Neural cell (in vitro differentiated cells): Measurements from ENCODE around the gene DCST1. TPM values are rescaled to one million over a fixed set of nuclear protein-coding genes. Genes with fewer than 3 reads are reported as not detected.

Experiments used
- H2AFZ ChIP-seq: fragments of 200-600, 300-800 bp; sonication (generic), shearing (Covaris generic); 2 replicates; pipeline ENCODE4 v1.6.0; 2014; ENCODE audit warnings: low read depth, mild to moderate bottlenecking, antibody characterized with exemption, low read length, moderate library complexity
- H3F3A ChIP-seq: fragments of 200-600 bp; shearing (Covaris generic); 2 replicates; pipeline ENCODE4 v1.6.1; 2016; ENCODE audit warnings: mild to moderate bottlenecking, moderate library complexity, mixed read lengths, antibody characterized with exemption, low read length; ENCODE audit not compliant: insufficient read depth, poor library complexity, severe bottlenecking
- H3K27ac ChIP-seq: fragments of 200-600, 300-800 bp; sonication (generic), shearing (Covaris generic); 2 replicates; pipeline ENCODE4 v1.5.1; 2014; ENCODE audit warnings: mild to moderate bottlenecking, low read length, moderate library complexity
- H3K27me3 ChIP-seq: fragments of 300-800, 200-600 bp; sonication (generic), shearing (Covaris generic); 2 replicates; pipeline ENCODE4 v1.6.0; 2014; ENCODE audit warnings: mild to moderate bottlenecking, low read depth, low read length, moderate library complexity; ENCODE audit not compliant: insufficient read depth
- H3K36me3 ChIP-seq: fragments of 300-800, 200-600 bp; sonication (generic), shearing (Covaris generic); 2 replicates; pipeline ENCODE4 v1.5.1; 2014; ENCODE audit warnings: mild to moderate bottlenecking, antibody characterized with exemption, low read length, moderate library complexity; ENCODE audit not compliant: insufficient read depth
- H3K4me2 ChIP-seq: fragments of 300-800, 200-600 bp; sonication (generic), shearing (Covaris generic); 2 replicates; pipeline ENCODE4 v1.6.0; 2014; ENCODE audit warnings: mild to moderate bottlenecking, low read length
- H3K4me3 ChIP-seq: fragments of 300-800, 200-600 bp; sonication (generic), shearing (Covaris generic); 2 replicates; pipeline ENCODE4 v1.5.1; 2014; ENCODE audit warnings: mild to moderate bottlenecking, low read length, moderate library complexity
- H3K79me2 ChIP-seq: fragments of 200-600 bp; shearing (Covaris generic); replicated peaks from 2 replicates; pipeline ENCODE4 v1.6.0; 2014; ENCODE audit warnings: mild to moderate bottlenecking, low read length, moderate library complexity; ENCODE audit not compliant: insufficient read depth
- H3K9ac ChIP-seq: fragments of 300-800, 200-600 bp; sonication (generic), shearing (Covaris generic); 2 replicates; pipeline ENCODE4 v1.6.1; 2016; ENCODE audit warnings: mild to moderate bottlenecking, low read length, mixed read lengths
- H3K9me2 ChIP-seq: fragments of 200-600 bp; shearing (Covaris generic); 2 replicates; pipeline ENCODE4 v1.6.1; 2016; ENCODE audit warnings: mild to moderate bottlenecking, low read length, mixed read lengths; ENCODE audit not compliant: insufficient read depth
- H3K9me3 ChIP-seq: fragments of 200-600, 300-800 bp; sonication (generic), shearing (Covaris generic); 2 replicates; pipeline ENCODE4 v1.6.1; 2016; ENCODE audit warnings: mild to moderate bottlenecking, mixed run types, low read length, moderate library complexity, mixed read lengths
- H4K20me1 ChIP-seq: fragments of 200-600 bp; shearing (Covaris generic); 2 replicates; pipeline ENCODE4 v1.6.1; 2016; ENCODE audit warnings: mild to moderate bottlenecking, mixed run types; ENCODE audit not compliant: insufficient read depth
- CTCF ChIP-seq: fragments of 450-650 bp; IDR thresholded peaks from 2 replicates; pipeline ENCODE4 v1.5.1; 2014; ENCODE audit warnings: antibody characterized with exemption, mild to moderate bottlenecking, moderate library complexity; ENCODE audit not compliant: poor library complexity, severe bottlenecking
- EP300 ChIP-seq: fragments of 450-650 bp; conservative IDR thresholded peaks from 2 replicates; pipeline ENCODE4 v1.6.1; 2014; ENCODE audit warnings: antibody characterized with exemption, mild to moderate bottlenecking, moderate library complexity; ENCODE audit not compliant: poor library complexity, severe bottlenecking
- EZH2 ChIP-seq: fragments of 200-600, 300-800 bp; shearing (Covaris generic), sonication (generic); IDR thresholded peaks from 2 replicates; pipeline ENCODE4 v1.6.1; 2014; ENCODE audit warnings: antibody characterized with exemption, low read length, borderline replicate concordance, mild to moderate bottlenecking; ENCODE audit not compliant: insufficient read depth, poor library complexity, severe bottlenecking
- MXI1 ChIP-seq: fragments of 450-650 bp; conservative IDR thresholded peaks from 2 replicates; pipeline ENCODE4 v1.6.1; 2014; ENCODE audit warnings: antibody characterized with exemption, mild to moderate bottlenecking; ENCODE audit not compliant: poor library complexity, severe bottlenecking
- POLR2AphosphoS5 ChIP-seq: IDR thresholded peaks from 2 replicates; pipeline ENCODE4 v1.6.1; 2012
- RAD21 ChIP-seq: fragments of 450-650 bp; conservative IDR thresholded peaks from 2 replicates; pipeline ENCODE4 v1.6.1; 2014; ENCODE audit warnings: antibody characterized with exemption, mild to moderate bottlenecking, moderate library complexity
- REST ChIP-seq: IDR thresholded peaks from 2 replicates; pipeline ENCODE4 v1.6.1; 2012; ENCODE audit warnings: borderline replicate concordance
- SMC3 ChIP-seq: fragments of 450-650 bp; conservative IDR thresholded peaks from 2 replicates; pipeline ENCODE4 v1.6.1; 2014; ENCODE audit warnings: antibody characterized with exemption, mild to moderate bottlenecking, moderate library complexity; ENCODE audit not compliant: poor library complexity
- TAF1 ChIP-seq: IDR thresholded peaks from 2 replicates; pipeline ENCODE4 v1.6.1; 2012; ENCODE audit warnings: low read depth
- polyA plus RNA-seq: library from polyadenylated mRNA; depleted of rRNA; stranded (reverse); fragments of >200 nt; gene quantifications from 2 replicates; pipeline ENCODE4 v1.2.3, GENCODE V29; 2014

Gene DCST1
- polyA plus RNA-seq, 1 donor from 2014 or later, result not detected

DNA sequence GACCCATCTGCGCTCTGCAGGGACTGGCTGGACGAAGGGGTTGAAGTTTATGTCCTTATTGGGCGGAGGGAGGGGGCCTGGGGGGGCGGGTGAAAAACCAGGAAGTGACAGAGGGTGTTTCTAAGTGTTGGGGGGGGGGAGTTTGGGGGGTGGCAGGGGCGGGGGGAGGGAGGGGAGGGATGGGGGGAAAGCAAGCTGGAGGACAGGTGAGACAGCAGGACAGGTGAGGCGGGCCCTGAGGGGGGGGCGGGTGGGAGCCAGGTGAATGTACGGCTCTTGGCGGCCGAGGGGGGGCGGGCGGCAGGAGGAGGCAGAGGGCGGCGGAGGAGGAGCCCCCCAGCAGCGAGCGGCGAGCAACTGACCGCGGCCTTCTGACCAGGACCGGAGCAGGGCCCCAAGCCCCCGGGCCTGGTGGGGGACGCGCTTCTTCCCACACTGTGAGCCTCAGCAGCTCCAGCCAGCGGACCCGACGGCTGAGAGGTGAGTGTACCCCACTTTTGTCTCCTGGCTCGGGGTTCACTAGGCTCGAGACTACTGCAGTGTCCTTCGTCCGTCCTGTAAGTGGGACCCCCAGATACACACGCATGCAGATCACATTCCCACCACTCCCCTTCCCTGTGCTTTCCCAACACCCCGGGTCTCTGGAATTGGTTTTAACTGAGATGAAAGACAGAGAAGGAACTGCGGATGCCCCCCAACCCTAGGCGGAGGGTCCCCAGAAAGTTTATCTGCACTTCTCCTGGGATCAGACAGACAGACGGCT is 31.0 kb upstream of the DCST1 start, which contains the start of gene ZBTB7B (continued):
- TF ChIP-seq CTCF, result no peak

DNA sequence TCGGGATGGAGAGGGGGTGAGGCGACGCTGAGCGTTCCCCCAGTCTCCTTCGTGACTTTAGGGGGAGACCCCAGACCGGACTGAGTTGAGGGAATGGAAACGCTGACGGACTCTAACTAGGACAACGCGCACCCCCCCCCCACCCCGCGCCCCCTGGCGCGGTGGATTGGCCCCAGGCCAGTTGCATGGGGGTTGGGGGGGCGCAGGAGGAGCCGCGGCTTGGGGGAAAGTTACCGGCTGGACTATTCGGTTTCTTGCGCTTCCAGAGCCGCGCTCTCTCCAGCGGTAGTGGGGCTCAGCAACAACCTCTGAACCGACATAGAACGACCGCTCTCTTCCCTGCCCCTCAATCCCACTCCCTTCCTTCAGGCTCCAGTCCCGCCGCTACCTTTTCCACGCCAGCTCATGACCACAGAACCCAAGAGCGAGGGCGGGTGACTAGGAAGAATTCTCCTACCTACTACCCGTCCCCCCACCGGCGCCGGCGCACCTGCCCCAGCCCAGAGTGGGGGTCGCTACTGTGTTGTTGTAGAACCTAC is 30.3 kb upstream of the DCST1 start:
- Histone ChIP-seq H2AFZ (no peak overlapping the region), H3K36me3 (no peaks in the 10 kb centered on the region), H3K9ac (peak overlapping the region; percentile 36), H3K27ac (no peak overlapping the region), H3K79me2 (no peaks in the 10 kb centered on the region), H3F3A (peaks cover 3% of the 10 kb centered on the region), H3K4me2 (no peak overlapping the region), H3K27me3 (peaks cover 9% of the 10 kb centered on the region), H3K9me3 (no peaks in the 10 kb centered on the region), H4K20me1 (no peaks in the 10 kb centered on the region), H3K9me2 (no peaks in the 10 kb centered on the region), H3K4me3 (peak overlapping the region; percentile 58)
- TF ChIP-seq RAD21 (no peak), EP300 (no peak), REST (no peak), EZH2 (no peak), POLR2AphosphoS5 (no peak), CTCF (no peak), SMC3 (no peak), TAF1 (no peak), MXI1 (no peak)
